IgD-negative memory B cell (primary cell): ENCODE data around the gene UBTD2. TPM values are rescaled to one million over a fixed set of nuclear protein-coding genes. Genes with fewer than 3 reads are reported as not detected.
"Not testable (repeated sequence)": the region's sequence is repeated elsewhere in the genome, so short reads cannot be mapped to it uniquely, and the experiment has no call there.

Experiments
- H3K27ac Mint-ChIP-seq, 3 donors: one replicate each; pipeline ENCODE4 v1.8.0; 2020 to 2022; ENCODE audit warnings: mild to moderate bottlenecking in 3 of 3, mixed read lengths in 3 of 3, moderate library complexity in 1 of 3
- H3K27me3 Mint-ChIP-seq: one replicate; pipeline ENCODE4 v1.8.0; 2021; ENCODE audit warnings: mixed read lengths
- H3K36me3 Mint-ChIP-seq: one replicate; pipeline ENCODE4 v1.8.0; 2020; ENCODE audit warnings: mild to moderate bottlenecking, mixed read lengths
- H3K4me1 Mint-ChIP-seq, 3 donors: one replicate each; pipeline ENCODE4 v1.8.0; 2020 to 2022; ENCODE audit warnings: mixed read lengths in 3 of 3, mild to moderate bottlenecking in 1 of 3
- H3K4me3 Mint-ChIP-seq, 4 donors: one replicate each; pipeline ENCODE4 v1.8.0; 2020 to 2022; ENCODE audit warnings: mild to moderate bottlenecking in 4 of 4, mixed read lengths in 4 of 4, moderate library complexity in 3 of 4
- H3K9me3 Mint-ChIP-seq, 3 donors: one replicate each; pipeline ENCODE4 v1.8.0; 2020 to 2021; ENCODE audit warnings: mixed read lengths in 3 of 3, mild to moderate bottlenecking in 1 of 3
- polyA plus RNA-seq: library from polyadenylated mRNA; unstranded; fragments of 300-500 nt; fragmentation: Illumina TruSeq; gene quantifications from one replicate; pipeline ENCODE4 v1.2.3, GENCODE V29; 2021

Gene UBTD2, protein sequence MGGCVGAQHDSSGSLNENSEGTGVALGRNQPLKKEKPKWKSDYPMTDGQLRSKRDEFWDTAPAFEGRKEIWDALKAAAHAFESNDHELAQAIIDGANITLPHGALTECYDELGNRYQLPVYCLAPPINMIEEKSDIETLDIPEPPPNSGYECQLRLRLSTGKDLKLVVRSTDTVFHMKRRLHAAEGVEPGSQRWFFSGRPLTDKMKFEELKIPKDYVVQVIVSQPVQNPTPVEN
- polyA plus RNA-seq, result 3.1 TPM

DNA sequence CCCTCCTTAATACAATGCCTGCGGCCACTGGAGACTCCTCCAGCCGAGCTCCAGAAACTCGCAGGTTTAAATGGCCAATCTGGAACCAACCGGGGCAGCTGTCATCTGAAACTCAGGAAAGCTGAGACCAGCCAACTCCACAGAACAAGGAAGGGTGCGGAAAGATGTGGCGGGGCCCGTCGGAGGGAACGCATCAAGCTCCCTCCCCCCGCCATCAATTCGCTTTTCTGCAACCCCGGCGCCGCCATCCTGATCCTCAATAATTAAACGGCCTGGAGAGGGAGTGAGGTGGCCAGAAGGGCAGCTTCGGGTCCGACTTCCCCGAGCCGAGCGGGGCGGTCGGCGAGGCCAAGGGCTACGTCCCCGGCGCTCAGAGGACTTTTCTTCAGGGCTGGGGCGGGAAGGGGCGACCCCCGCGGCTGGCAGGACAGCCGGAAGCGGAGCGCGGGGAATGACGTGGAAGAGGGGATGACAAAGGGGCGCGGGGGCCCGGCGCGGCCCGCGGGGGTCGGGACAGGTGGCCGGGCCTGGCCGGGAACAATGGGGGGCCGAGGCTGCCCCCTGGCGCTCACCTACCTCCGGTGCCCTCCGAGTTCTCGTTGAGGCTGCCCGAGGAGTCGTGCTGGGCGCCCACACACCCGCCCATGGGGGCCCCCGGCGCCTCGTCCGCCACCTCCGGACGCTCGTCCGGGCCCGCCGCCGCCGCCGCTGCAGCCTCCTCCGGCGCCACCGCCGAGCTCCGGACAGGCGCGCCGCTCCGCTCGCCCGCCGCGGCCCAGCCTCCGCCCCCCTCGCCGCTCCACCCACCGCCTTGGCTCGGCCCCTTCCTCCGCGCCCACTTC, at the start of gene UBTD2:
Gene UBTD2 (minus strand): TSS at position 745 of the 842 bp plus-strand sequence. CDS start 99 bp downstream, at position 646.
- H3K27me3 Mint-ChIP-seq, result peaks cover 1% of the 10 kb centered on the region
- H3K4me3 Mint-ChIP-seq, result peak within 1 kb of the TSS; percentile 87 to 97 (median 94)
- no peaks in the 10 kb centered on the region for H3K36me3 Mint-ChIP-seq
- peak within 1 kb of the TSS; percentile 23 to 82 (median 39) for H3K27ac Mint-ChIP-seq
- peaks cover 15 to 19% (median 15%) of the 10 kb centered on the region in 3 donors for H3K4me1 Mint-ChIP-seq
- H3K9me3 Mint-ChIP-seq, result no peaks in the 10 kb centered on the region

DNA sequence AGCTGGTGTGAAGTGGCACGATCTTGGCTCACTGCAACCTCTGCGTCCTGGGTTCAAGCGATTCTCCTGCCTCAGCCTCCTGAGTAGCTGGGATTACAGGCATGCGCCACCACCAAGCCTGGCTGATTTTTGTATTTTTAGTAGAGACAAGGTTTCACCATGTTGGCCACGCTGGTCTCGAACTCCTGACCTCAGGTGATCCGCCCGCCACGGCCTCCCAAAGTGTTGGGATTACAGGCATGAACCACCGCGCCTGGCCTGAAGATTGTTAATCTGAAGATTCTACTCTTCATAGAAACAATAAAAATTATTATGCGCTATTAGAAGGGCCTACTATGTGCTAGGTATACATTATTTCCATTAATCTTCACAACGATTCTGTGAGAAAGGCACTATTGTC, 43.3 kb upstream of the UBTD2 start:
- H3K4me3 Mint-ChIP-seq, H3K36me3 Mint-ChIP-seq, H3K27me3 Mint-ChIP-seq, H3K27ac Mint-ChIP-seq, H3K9me3 Mint-ChIP-seq: not testable (repeated sequence)
- H3K4me1 Mint-ChIP-seq, result peaks cover 0 to 10% (median 8%) of the 10 kb centered on the region in 3 donors

DNA sequence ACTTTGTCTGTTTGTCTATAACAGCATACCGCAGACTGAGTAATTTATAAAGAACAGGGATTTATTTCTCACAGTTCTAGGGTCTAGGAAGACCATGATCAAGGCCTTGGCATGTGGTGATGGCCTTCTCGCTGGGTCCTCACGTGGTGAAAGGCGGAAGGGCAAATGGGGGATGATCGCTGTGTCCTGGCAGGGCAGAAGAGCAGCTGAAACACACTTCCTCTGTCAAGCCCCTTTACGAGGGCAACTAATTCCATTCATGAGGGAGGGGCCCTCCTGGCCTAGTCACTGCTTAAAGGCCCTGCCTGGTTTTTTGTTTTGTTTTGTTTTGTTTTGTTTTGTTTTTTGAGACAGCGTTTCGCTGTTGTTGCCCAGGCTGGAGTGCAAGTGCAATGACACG, 41.9 kb upstream of the UBTD2 start:
- H3K4me1 Mint-ChIP-seq, result peaks cover 0 to 15% (median 9%) of the 10 kb centered on the region in 3 donors
- no peaks in the 10 kb centered on the region for H3K27me3 Mint-ChIP-seq
- no peak overlapping the region for H3K27ac Mint-ChIP-seq
- no peaks in the 10 kb centered on the region for H3K9me3 Mint-ChIP-seq
- peaks cover 2% of the 10 kb centered on the region for H3K36me3 Mint-ChIP-seq
- H3K4me3 Mint-ChIP-seq, result no peak overlapping the region

DNA sequence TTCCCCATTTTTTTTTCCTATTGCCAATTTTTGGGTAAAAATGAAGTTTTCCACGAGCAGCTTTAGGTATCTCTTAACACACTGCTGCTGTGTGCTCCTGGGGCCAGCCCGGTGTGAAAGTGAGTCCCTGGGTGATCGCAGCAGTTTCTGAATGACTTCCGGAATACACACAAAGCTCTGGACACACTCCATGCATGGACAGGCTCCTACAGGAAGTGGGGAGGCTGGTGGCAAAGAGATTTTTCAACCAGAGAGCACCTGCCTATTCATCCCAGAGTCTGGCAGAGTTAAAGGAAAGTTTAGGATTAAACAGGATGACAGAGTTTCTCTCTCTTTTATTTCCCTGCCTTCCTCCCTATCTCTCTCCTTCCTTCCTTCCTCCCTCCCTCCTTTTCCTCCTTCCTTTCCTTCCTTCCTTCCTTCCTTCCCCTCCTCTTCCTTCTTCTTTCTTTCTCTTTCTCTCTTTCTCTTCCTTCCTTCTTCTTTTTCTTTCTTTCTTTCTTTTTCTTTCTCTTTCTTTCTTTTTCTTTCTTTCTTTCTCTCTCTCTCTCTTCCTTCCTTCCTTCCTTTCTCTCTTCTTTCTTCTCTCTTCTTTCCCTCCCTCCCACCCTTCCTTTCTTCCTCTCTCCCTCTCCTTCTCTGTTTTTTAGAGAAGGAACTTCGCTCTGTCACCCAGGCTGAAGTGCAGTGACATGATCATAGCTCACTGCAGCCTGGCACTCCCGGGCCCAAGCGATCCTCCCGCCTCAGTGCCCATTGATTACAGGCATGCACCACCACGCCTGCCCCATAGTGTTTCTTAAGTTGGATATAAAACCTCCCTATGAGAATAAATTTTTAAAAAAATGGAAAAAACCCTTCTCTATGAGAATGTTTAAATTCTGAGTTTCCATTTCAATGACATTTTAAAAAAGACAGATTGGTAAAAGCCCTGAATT, 38.7 kb upstream of the UBTD2 start:
- H3K36me3 Mint-ChIP-seq, result peaks cover 2% of the 10 kb centered on the region
- H3K27ac Mint-ChIP-seq, result peak overlapping the region in 1 of 3 donors; percentile 26
- H3K9me3 Mint-ChIP-seq, result no peaks in the 10 kb centered on the region
- H3K4me1 Mint-ChIP-seq, result peaks cover 0 to 15% (median 12%) of the 10 kb centered on the region in 3 donors
- H3K4me3 Mint-ChIP-seq, result peak overlapping the region in 2 of 4 donors; percentile 39 to 49
- peaks cover 2% of the 10 kb centered on the region for H3K27me3 Mint-ChIP-seq

DNA sequence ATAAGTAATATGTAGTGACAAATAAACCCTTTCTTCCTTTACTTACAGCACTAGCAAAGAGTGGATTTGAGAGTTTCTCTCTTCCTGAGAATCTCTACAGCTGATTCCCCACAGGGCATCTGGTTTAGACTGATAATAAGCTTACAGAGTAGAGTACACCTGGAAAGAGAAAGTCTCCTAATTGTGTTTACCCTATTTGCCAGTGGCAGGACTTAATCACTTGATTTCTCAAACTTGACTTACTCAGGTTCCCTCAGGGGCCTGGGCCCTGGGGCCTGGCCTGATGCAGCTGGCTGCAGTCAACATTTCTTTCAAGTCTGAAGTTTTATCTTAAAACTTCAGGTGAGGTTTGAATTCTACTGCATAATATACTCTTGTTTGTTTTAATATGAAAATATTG, 38.0 kb upstream of the UBTD2 start:
- peak overlapping the region in 1 of 3 donors; percentile 26 for H3K27ac Mint-ChIP-seq
- H3K4me3 Mint-ChIP-seq, result peak overlapping the region in 1 of 4 donors; percentile 35
- H3K36me3 Mint-ChIP-seq, result peaks cover 2% of the 10 kb centered on the region
- H3K4me1 Mint-ChIP-seq, result peaks cover 0 to 15% (median 12%) of the 10 kb centered on the region in 3 donors
- H3K27me3 Mint-ChIP-seq, result peaks cover 2% of the 10 kb centered on the region
- no peaks in the 10 kb centered on the region for H3K9me3 Mint-ChIP-seq

DNA sequence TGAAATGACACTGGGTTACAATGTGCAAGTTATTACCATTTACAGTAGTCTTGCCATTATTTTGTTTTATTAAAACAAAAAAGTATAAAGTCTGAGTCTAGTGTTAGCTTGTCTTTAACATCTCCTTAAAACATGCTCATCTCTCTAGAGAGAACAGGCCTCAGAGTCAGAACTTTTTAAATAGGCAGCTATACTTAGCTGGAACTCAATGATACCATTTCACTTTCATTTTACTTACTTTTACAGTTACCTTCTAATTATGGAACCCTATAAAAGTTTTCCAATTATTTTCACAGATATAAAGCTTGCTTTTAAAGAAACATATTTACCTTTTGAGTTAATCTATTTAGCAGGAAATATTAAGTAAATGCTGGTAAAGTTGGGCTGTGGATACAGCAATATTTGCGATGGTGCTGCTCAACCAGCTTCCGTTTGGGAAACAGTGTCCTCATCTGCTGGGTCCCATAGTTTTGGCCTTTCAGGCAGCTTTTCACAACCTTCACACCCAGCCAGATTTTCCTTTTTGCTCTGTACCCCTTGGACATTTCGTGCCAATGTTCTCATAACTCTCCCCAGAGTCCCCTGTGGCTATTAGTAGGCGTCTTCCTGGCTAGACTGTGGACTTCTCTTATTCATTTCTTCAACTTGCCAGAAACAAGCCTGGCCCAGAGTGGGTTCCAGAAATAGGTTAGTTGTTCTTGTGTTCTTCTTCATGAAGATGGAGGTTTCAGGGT, 36.3 kb upstream of the UBTD2 start:
- Mint-ChIP-seq H3K36me3 (no peaks in the 10 kb centered on the region), H3K27ac (no peak overlapping the region), H3K9me3 (no peaks in the 10 kb centered on the region), H3K4me1 (peaks cover 0 to 21% (median 19%) of the 10 kb centered on the region in 3 donors), H3K27me3 (peaks cover 3% of the 10 kb centered on the region), H3K4me3 (peak overlapping the region in 1 of 4 donors; percentile 48)

DNA sequence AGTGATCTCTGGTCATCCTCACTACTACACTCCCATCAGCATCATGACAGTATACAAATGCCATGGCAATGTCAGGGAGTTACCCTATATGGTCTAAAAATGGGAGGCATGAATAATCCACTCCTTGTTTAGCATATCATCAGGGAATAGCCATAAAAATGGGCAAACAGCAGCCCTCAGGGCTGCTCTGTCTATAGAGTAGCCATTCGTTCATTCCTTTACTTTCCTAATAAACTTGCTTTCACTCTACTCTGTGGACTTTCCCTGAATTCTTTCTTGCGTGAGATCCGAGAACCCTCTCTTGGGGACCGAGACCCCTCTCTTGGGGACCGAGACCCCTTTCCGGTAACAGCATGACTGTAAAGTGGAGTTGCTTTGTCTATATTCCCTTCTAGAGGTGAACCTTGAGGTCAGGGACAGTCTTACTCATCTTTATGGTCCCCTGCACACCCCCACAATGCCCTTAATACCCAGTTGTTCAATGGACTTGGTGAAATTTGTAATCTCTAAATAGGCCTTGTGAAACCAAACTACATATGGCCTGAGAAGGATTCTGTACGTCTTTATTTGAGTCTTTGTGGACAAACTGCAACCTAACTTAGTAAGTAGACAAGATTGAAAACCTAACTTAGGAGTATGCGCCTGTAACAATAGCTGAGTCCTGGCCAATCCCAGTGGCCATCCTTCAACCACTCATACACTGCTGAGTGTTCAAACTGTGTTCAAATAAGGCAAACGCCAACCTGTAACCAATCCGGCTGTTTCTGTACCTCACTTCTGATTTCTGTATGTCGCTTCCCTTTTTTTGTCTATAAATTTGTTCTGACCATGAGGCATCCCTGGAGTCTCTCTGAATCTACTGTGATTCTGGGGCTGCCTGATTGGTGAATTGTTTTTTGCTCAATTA, 32.3 kb upstream of the UBTD2 start:
- Mint-ChIP-seq H3K4me1 (peaks cover 0 to 12% (median 6%) of the 10 kb centered on the region in 3 donors), H3K27me3 (peaks cover 8% of the 10 kb centered on the region), H3K36me3 (no peaks in the 10 kb centered on the region), H3K4me3 (no peak overlapping the region), H3K9me3 (no peaks in the 10 kb centered on the region), H3K27ac (no peak overlapping the region)

DNA sequence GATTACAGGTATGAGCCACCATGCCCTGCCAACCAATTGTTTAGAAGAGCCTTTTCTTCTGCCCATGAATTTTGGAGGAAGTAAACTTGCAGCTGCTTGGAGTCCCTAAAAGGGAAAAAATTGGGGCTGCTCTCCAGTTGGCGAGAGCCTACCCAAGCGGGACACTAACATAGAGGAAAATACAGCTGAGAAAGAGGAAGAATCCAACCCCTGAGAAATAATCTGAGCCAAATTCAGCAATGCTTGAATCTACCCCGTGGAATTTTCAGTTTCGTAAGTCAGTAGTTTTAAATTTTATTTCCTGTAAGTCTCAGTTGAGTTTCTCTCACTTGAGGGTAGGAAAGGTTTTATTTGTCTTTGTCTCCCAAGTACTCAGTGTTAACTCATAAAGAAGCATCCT, 30.4 kb upstream of the UBTD2 start:
- Mint-ChIP-seq H3K4me3 (no peak overlapping the region), H3K27me3 (peaks cover 8% of the 10 kb centered on the region), H3K9me3 (no peaks in the 10 kb centered on the region), H3K27ac (no peak overlapping the region), H3K36me3 (no peaks in the 10 kb centered on the region), H3K4me1 (peaks cover 0 to 9% (median 4%) of the 10 kb centered on the region in 3 donors)

DNA sequence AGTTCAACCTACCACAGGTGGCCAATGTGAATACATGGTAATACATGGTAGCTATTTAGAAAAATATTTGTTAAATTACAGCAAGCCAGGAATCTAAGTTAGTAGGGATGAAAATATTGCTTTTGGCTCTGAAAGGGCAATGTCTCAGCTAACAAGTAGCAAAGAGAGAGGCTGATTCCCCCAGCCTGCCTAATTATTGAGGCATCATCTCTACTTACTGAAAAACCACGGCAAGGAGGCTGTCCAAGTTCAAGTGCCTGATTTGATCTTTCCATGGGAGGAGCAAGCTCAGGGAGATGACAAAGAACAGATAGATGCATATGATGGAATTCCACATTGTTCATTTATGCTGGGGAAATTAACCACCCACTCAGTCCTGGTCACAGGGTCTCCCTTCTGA, 28.7 kb upstream of the UBTD2 start:
- no peaks in the 10 kb centered on the region for H3K36me3 Mint-ChIP-seq
- peaks cover 0 to 9% (median 4%) of the 10 kb centered on the region in 3 donors for H3K4me1 Mint-ChIP-seq
- H3K9me3 Mint-ChIP-seq, result no peaks in the 10 kb centered on the region
- no peak overlapping the region for H3K4me3 Mint-ChIP-seq
- peaks cover 6% of the 10 kb centered on the region for H3K27me3 Mint-ChIP-seq
- no peak overlapping the region for H3K27ac Mint-ChIP-seq

DNA sequence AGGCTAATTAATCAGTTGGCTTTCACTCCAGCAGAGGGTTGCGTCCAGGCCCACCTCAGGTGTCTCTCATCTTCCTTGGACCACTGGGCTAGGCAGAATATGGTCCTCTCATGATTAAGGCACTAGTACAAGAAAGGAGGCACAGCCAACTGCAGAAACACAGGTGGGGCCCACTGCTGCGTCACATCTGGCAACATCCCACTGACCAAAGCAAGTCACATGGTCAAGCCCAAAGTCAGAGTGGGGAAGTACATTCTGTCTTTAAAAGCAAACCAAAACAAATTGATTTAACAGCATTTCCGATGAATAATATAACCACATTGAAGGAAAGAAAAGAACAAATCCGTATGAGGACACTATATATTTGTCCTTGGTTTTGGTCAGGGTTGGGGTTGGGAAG, 28.0 kb upstream of the UBTD2 start:
- no peaks in the 10 kb centered on the region for H3K9me3 Mint-ChIP-seq
- H3K27me3 Mint-ChIP-seq, result peaks cover 6% of the 10 kb centered on the region
- H3K36me3 Mint-ChIP-seq, result no peaks in the 10 kb centered on the region
- H3K27ac Mint-ChIP-seq, result no peak overlapping the region
- H3K4me3 Mint-ChIP-seq, result no peak overlapping the region
- peaks cover 0 to 9% (median 4%) of the 10 kb centered on the region in 3 donors for H3K4me1 Mint-ChIP-seq

DNA sequence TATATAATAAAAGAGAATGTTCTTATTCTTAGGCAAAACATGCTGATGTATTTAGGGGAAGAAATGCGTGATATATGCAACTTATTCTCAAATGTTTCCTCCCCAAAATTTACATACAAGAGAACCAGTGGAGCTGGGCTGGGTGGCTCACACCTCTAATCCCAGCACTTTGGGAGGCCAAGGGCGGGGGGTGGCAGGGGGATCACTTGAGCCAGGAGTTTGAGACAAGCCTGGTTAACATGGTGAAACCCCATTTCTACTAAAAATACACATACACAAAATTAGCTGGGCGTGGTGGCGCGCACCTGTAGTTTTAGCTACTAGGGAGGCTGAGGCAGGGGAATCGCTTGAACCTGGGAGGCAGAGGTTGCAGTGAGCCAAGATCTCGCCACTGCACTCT, 27.5 kb upstream of the UBTD2 start:
- Mint-ChIP-seq H3K9me3 (peaks cover 0 to 2% (median 0%) of the 10 kb centered on the region in 3 donors), H3K27me3 (peaks cover 6% of the 10 kb centered on the region), H3K4me1 (peaks cover 0 to 7% (median 4%) of the 10 kb centered on the region in 3 donors), H3K36me3 (no peaks in the 10 kb centered on the region), H3K27ac (no peak overlapping the region), H3K4me3 (no peak overlapping the region)

DNA sequence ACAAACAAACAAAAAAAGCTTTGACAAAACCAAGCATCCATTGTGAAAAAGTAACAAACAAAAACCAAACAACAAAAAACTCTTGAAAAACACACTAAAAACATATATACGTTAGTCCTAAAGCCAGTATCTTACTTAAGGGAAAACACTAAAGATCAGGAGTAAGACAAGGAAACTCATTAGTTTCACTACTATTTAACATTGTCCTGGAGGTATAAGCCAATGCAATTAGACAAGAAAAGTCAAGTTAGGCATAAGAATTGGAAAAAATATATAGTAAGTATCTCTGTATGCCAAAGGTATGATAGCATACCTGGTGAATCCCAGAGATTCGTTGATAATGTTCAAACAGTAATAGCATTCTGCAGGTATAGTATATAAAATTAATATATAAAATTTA, 21.8 kb upstream of the UBTD2 start:
- no peak overlapping the region for H3K27ac Mint-ChIP-seq
- H3K4me1 Mint-ChIP-seq, result no peaks in the 10 kb centered on the region
- no peaks in the 10 kb centered on the region for H3K36me3 Mint-ChIP-seq
- H3K27me3 Mint-ChIP-seq, result peaks cover 5% of the 10 kb centered on the region
- H3K4me3 Mint-ChIP-seq, result no peak overlapping the region
- H3K9me3 Mint-ChIP-seq, result peaks cover 0 to 2% (median 0%) of the 10 kb centered on the region in 3 donors

DNA sequence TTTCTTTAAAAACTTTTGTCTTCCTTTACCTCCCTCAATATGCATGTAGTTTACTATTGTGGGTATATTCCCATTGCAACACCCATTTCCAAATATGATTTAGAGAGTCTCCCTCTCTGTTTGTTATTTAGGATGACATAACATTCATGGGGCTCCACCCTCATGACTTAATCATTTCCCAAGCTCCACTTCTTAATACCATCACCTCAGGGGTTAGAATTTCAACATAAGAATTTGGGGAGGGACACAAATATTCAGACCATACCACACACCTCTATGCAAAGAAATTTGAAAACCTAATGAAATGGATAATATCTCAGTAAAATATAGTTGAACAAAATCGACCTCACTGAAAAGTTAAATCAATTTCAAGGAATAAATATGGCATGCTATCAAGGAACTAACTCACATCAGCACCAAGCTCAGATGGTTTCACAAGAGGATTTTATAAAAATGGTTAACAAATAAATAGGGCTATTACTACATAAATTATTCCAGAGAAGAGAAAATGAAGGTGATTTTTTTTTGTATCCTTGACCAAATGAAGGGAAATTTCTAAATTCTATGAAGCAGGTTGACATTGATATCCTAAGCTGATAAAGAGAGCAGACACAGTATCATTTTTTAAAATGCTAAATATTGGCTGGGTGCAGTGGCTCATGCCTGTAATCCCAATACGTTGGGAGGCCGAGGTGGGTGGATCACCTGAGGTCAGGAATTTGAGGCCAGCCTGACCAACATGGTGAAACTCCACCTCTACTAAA, 20.2 kb upstream of the UBTD2 start:
- Mint-ChIP-seq H3K27me3 (peaks cover 5% of the 10 kb centered on the region), H3K9me3 (peaks cover 0 to 2% (median 0%) of the 10 kb centered on the region in 3 donors), H3K4me1 (no peaks in the 10 kb centered on the region), H3K27ac (peak overlapping the region in 1 of 3 donors; percentile 59), H3K4me3 (no peak overlapping the region), H3K36me3 (no peaks in the 10 kb centered on the region)
